ENCODE results near the gene DAPP1.
A peak's percentile ranks its signal among the peaks of the same experiment; 100 is the strongest.

Gene DAPP1

DNA sequence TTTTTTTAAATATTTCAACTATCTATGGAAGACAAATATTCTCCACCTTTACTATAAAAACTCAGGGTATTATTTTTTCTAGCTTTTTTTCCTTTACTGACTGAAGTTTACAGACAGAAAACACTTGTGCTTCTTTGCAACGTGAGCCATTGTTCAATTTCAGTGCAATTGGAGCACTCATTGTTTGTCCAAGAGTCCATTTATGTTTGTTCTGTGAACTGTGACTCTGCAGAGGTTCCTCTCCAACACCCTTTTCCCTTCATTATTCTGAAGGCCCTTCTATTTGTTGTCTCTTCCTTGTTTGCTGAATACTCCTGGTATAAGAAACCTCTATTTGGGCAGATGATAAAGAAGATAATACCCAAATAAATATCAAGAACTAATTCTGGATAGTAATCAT, 37.4 kb downstream of the DAPP1 start:
- no peak for DNase-seq (ENCODE audit: low spot score)

- no peak for DNase-seq (ENCODE audit: low spot score)
Measured at GRCh38 chr4:99855678-99856077, 39.1 kb downstream of the DAPP1 start.

GRCh38 chr4:99856166-99856565, 39.5 kb downstream of the DAPP1 start:
- DNase-seq (ENCODE audit: low spot score), result peak; percentile 23

- DNase-seq (ENCODE audit: low spot score), result no peak
Measured at GRCh38 chr4:99857307-99857706, 40.7 kb downstream of the DAPP1 start.

DNA sequence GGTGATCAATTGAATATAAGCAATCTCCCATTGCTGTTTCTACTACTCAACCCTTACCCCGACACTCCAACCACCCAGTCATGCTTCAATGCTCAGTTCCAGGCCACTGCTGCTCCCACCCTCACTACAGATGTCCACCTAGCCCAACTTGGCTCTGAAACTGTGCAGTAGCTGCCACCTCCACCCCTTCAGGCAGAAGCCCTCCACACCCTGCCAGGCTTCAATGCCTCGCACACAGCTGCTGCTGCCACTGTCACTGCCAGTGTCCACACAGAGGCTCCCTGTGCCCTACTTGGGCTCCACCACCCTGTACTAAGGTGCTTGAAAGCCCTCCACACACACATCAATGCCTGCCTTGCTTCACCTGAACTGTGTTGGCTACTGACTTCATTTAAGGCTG, 43.0 kb downstream of the DAPP1 start:
- no peak for DNase-seq (ENCODE audit: low spot score)

- DNase-seq (ENCODE audit: low spot score), result no peak
Measured at GRCh38 chr4:99860521-99860920, 43.9 kb downstream of the DAPP1 start.

DNA sequence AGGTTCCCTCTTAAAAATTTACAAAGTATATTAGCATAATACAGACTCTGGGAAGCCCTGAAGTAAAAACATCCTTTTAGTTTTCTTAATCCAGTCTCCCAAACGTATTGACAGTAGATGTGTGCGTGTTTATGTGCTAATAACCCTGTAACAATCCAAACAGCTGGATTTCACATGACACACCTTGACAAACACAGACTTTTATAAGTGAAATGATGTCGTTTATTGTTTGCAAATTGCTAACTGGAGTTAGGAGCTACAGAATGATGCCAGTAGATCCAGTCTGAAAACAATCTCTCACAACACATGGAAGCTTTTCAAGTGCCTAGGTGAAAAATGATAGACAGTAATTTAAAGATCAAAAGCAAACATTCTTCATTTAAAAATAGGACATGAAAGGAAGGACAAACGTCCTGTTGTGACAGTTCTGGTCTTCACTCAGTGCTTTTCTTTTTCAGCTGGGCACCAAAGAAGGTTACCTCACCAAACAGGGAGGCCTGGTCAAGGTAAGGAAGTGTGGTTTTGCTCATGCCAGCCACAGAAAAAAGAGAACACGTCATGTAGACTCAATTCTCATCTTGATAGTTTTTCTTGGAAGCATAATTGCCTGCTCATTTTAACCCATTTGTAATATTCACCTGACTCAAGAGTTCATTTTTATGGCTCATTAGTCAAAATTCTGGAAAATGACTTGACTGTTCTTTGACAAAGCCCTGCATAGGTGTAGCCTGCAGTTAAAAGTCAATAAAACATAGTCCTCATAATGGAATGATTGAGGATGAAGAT, 44.7 kb downstream of the DAPP1 start:
- DNase-seq (ENCODE audit: low spot score), result no peak

DNA sequence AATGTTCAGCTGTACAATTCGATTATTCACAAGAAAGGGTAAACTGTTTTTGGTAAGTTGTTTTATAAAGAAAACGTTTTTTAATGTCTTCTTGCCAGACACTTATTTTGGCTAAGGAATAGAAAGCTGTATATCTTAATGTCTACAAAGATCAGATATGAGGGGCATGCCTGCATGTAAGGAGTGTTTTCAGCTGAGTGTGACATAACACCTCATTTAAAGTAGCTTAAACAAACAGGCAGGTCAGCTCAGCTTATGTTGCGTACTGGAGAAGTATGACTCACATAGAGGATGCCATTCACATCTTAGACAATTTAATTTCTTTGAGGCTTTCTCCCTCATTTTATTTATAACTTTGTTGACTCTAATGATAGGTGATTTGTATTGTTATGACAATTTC, 47.2 kb downstream of the DAPP1 start:
- DNase-seq (ENCODE audit: low spot score), result no peak

GRCh38 chr4:99868126-99868596, 51.5 kb downstream of the DAPP1 start:
- peak; percentile 67 for DNase-seq (ENCODE audit: low spot score)

DNA sequence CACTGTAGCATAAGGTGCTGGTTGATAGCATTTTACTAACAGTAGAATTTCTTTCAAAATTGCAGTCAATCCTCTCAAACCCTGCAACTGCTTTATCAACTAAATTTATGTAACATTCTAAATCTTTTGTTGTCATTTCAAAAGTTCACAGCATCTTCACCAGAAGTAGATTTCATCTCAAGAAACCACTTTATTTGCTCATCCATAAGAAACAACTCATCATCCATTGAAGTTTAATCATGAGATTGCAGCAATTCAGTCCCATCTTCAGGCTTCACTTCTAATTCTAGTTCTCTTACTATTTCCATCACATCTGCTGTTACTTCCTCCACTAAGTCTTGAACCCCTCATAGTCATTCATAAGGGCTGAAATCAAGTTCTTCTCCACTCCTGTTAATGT, 55.9 kb downstream of the DAPP1 start:
- no peak for DNase-seq (ENCODE audit: low spot score)

- no peak for DNase-seq (ENCODE audit: low spot score)
Measured at GRCh38 chr4:99875071-99875470, 58.4 kb downstream of the DAPP1 start.

DNA sequence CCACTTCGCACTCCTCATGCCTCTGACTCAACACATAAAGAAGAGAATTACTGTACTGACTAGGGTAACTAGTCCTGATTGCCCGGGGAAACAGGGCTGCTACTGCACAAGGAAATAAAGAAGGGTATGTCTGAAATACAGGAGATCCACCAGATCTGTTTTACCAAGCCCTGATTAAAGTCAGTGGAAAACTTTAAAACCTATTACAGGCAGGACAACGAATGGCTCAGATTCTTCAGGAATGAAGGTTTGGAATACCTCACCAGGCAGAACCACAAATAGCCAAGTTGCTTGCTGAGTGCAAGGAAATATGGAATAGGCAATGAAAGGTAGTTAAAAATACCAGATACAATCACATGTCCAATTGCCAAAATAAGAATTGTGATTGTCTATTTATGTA, 60.3 kb downstream of the DAPP1 start:
- DNase-seq (ENCODE audit: low spot score), result no peak

DNA sequence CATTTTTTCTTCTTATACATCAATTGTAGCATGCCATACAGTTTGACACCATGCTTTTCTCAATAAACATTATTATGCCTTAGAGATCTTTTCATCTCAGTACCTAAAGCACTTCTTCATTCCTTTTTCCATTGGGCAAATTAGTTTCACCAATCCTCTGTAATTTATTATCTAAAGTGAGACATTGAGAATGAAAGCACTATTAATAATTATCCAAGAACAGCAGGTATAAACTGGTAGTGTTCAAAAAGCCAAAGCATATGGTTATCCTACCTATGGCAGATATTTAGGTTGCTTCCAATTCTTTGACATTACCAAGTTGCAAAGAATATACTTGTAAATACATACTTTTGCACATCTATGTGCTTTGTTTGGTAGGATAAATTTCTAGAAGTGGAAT, 62.0 kb downstream of the DAPP1 start:
- DNase-seq (ENCODE audit: low spot score), result no peak

GRCh38 chr4:99879458-99879857, 62.8 kb downstream of the DAPP1 start:
- no peak for DNase-seq (ENCODE audit: low spot score)

GRCh38 chr4:99885063-99885664, 68.5 kb downstream of the DAPP1 start:
- DNase-seq (ENCODE audit: low spot score), result no peak

- no peak for DNase-seq (ENCODE audit: low spot score)
Measured at GRCh38 chr4:99885687-99886086, 69.1 kb downstream of the DAPP1 start.

DNA sequence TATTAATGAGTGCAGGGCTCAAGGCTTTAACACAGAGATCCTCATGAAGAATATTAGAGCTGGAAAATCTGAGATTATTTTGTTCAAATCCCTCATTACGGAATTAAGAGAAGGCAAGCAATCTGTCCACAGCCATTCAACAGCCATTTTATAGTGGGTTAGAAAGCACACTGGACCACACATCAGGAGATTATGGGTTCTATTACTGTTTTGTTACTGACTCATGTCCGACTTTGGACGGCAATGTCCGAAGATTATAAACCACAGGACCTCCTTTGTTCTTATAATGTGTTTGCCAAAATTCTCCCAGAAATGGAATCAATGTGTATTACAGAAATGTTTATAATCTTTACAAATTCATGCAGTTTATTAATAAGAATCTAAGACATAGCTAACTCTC, 69.5 kb downstream of the DAPP1 start:
- DNase-seq (ENCODE audit: low spot score), result peak; percentile 7

GRCh38 chr4:99887837-99888236, 71.2 kb downstream of the DAPP1 start:
- DNase-seq (ENCODE audit: low spot score), result peak; percentile 20

DNA sequence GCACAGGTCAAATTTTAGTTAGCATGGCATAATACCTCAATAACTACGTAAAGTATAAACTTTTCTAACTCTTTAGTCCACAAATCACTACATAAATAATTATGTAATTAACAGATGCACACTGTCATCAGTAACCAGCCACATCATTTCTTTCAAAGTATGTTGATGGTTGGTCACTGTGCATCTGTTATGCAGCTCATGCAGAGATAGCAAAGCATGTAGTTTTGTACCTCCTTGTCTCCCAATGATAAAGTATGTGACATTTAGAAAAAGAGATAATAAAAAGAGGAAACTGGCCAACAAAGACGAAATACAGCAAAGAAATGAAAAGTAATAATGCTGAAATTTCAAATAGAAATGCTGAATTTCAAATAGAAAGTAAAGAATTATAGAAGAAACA, 74.7 kb downstream of the DAPP1 start:
- DNase-seq (ENCODE audit: low spot score), result no peak

- no peak for DNase-seq (ENCODE audit: low spot score)
Measured at GRCh38 chr4:99893029-99893428, 76.4 kb downstream of the DAPP1 start.

DNA sequence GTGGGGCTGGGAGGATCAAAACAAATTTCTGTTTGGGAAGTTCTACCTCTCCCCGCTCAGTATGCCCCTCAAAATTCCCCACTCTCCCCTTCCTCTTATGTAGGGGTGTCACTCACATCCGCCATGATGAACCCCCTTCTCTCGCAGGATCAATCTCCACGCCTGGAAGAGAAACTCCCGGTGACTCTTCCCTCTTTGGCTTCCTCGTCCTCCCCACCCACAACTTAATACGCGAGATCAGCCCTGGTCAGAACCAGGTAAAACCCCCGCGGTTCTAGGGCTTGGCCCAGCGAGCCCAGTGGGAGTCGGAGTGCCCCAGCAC, 77.2 kb downstream of the DAPP1 start:
- peak; percentile 7 for DNase-seq (ENCODE audit: low spot score)

DNA sequence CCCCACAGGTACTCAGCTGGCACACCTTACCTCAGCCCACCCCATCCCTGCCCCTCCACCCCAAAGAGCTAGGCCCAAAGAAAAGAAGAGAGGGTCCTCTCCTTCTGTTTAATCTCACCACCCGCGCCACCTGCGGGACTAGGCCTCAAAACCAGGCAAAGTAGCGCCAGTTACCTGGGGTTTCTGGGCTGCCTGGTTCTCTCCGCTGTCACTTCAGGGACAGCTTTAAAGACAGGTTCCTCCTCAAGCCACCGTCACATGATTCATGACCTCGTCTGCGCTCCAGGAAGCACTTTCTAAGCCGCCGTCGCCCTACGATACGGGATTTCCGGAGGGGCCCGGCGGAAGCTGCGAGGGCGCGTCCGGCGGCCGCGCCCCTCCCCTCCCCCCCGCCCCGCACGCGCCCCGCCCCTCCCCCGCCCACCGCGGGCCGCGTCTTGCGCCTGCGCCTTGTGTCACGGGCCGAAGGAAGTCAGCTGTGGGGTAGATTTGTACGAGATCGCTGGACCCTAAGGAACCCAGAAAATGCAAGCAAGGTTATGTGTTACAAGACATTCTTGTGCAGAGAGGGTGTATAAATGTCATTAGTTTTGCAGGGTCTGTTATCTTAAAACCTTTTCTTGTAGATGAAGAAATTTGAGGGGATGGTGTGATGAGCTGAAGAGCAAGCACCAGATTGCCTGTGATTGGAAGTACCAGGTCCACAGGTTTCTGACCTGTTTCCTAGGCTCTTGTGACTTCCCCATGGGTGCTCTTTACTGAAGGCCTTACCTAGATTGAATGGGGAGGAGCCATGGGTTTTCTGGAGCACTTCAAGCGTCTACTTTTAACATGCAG, 77.8 kb downstream of the DAPP1 start, which contains the start of gene LAMTOR3:
TSS of gene LAMTOR3 (minus strand) at position 267 of the 837 bp plus-strand sequence. CDS start 464 bp downstream, outside the sequence.
- peak; percentile 96 for DNase-seq (ENCODE audit: low spot score)

DNA sequence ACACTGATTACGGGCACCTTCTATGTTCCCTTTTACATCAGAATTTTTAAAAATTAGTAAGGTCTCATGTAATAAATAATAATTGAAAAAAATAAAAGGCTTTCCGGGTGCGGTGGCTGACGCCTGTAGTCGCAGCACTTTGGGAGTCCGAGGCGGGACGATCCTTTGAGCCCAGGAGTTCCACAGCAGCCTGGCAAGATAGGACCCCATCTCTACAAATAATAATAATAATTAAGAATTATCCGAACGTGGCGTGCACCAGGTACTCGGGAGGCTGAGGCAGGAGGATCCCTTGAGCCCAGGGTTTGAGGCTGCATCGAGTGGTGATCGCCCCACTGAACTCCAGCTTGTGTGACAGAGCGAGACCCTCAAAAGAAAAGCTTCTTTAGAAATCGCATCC, 78.4 kb downstream of the DAPP1 start:
- DNase-seq (ENCODE audit: low spot score), result no peak

Measured in AG08396 (cell line).